Keratinocyte (primary cell): ENCODE results near the gene SHROOM3. TPM values are rescaled to one million over a fixed set of nuclear protein-coding genes. Genes with fewer than 3 reads are reported as not detected.
A peak's percentile ranks its signal among the peaks of the same experiment; 100 is the strongest.

ENCODE experiments used
- DNase-seq: peaks from one replicate; pipeline ENCODE4 v3.0.0-alpha.2; 2011; ENCODE audit warnings: low read depth, missing footprints, low spot score
- FAIRE-seq: peaks from 2 replicates; lab custom pipeline; 2011; peaks lifted over from hg19 to GRCh38; lab: Jason Lieb, UNC
- H2AFZ ChIP-seq: 2 replicates; pipeline ENCODE4 v1.6.0; 2012; ENCODE audit warnings: low read length, control low read depth, inconsistent platforms; ENCODE audit not compliant: control insufficient read depth
- H3K27ac ChIP-seq: 2 replicates; pipeline ENCODE4 v1.5.1; 2011; ENCODE audit warnings: low read length; ENCODE audit not compliant: control insufficient read depth, insufficient read depth
- H3K27me3 ChIP-seq: 3 replicates; pipeline ENCODE4 v1.6.0; 2011; ENCODE audit warnings: low read length; ENCODE audit not compliant: control insufficient read depth, insufficient read depth; ENCODE audit errors: extremely low read depth
- H3K36me3 ChIP-seq, 2 experiments: 2 replicates in 1 of 2; 3 replicates in 1 of 2; pipeline ENCODE4 v1.5.1; 2011; ENCODE audit warnings: low read length in 2 of 2, mild to moderate bottlenecking in 1 of 2; ENCODE audit not compliant: control insufficient read depth in 2 of 2, insufficient read depth in 2 of 2; ENCODE audit errors: extremely low read depth in 1 of 2
- H3K4me1 ChIP-seq: 3 replicates; pipeline ENCODE4 v1.5.1; 2011; ENCODE audit warnings: low read length; ENCODE audit not compliant: control insufficient read depth, insufficient read depth; ENCODE audit errors: extremely low read depth
- H3K4me2 ChIP-seq: 3 replicates; pipeline ENCODE4 v1.6.0; 2011; ENCODE audit warnings: low read depth, low read length; ENCODE audit not compliant: control insufficient read depth, insufficient read depth; ENCODE audit errors: extremely low read depth
- H3K4me3 ChIP-seq, 3 experiments: fragments of 200-600 bp in 1 of 3; sonication (generic) in 1 of 3; 2 replicates in 2 of 3; 3 replicates in 1 of 3; pipeline ENCODE4 v1.5.1; 2011 to 2016; ENCODE audit warnings: low read length in 3 of 3, mild to moderate bottlenecking in 3 of 3, control low read depth in 2 of 3, inconsistent platforms in 1 of 3, low read depth in 1 of 3, mixed read lengths in 1 of 3, mixed run types in 1 of 3, moderate library complexity in 1 of 3; ENCODE audit not compliant: control insufficient read depth in 2 of 3, insufficient read depth in 2 of 3; ENCODE audit errors: extremely low read depth in 1 of 3
- H3K79me2 ChIP-seq: 2 replicates; pipeline ENCODE4 v1.6.0; 2012; ENCODE audit warnings: low read length; ENCODE audit not compliant: control insufficient read depth, insufficient read depth
- H3K9ac ChIP-seq: 3 replicates; pipeline ENCODE4 v1.6.0; 2011; ENCODE audit warnings: low read length; ENCODE audit not compliant: control insufficient read depth, insufficient read depth; ENCODE audit errors: extremely low read depth
- H3K9me1 ChIP-seq: 3 replicates; pipeline ENCODE4 v1.6.0; 2011; ENCODE audit warnings: low read length; ENCODE audit not compliant: control insufficient read depth, insufficient read depth; ENCODE audit errors: extremely low read depth
- H3K9me3 ChIP-seq: 2 replicates; pipeline ENCODE4 v1.5.1; 2012; ENCODE audit warnings: low read depth, low read length; ENCODE audit not compliant: control insufficient read depth
- H4K20me1 ChIP-seq: 3 replicates; pipeline ENCODE4 v1.6.0; 2011; ENCODE audit warnings: low read length; ENCODE audit not compliant: control insufficient read depth, insufficient read depth; ENCODE audit errors: extremely low read depth
- EZH2 ChIP-seq: IDR thresholded peaks from one replicate; pipeline ENCODE4 v1.6.1; 2012; ENCODE audit warnings: inconsistent platforms, mild to moderate bottlenecking, low read length, moderate library complexity
- dilution Hi-C: fragments of 300-500 bp; cut with MboI; formaldehyde crosslinking; loops from one replicate; pipeline ENCODE4 v1.7.0; 2020; ENCODE audit warnings: low sequenced_read_pairs; ENCODE audit not compliant: extremely low pct_ligation_motif_present
- polyA plus RNA-seq, 5 experiments: library from polyadenylated mRNA; depleted of rRNA in 3 of 5; stranded (reverse) in 3 of 5; stranded (forward) in 1 of 5; unstranded in 1 of 5; fragments of >200 nt; gene quantifications; 1 replicate in 1 of 5; 2 replicates in 3 of 5; 3 replicates in 1 of 5; pipeline versions ENCODE4 v1.2.1 to v1.2.3, GENCODE V29; 2011 to 2012; ENCODE audit warnings: missing spikeins in 2 of 5, low read depth in 1 of 5, low replicate concordance in 1 of 5
- TF ChIP-seq, protein P1 (sequence below), 3 experiments: IDR thresholded peaks in 1 of 3; conservative IDR thresholded peaks in 1 of 3; optimal IDR thresholded peaks in 1 of 3; 2 replicates in 2 of 3; 3 replicates in 1 of 3; pipeline versions ENCODE3 to v1.5.1; 2011; ENCODE audit warnings: low read length in 3 of 3, mild to moderate bottlenecking in 3 of 3, moderate library complexity in 2 of 3, control low read depth in 1 of 3, inconsistent platforms in 1 of 3; ENCODE audit not compliant: insufficient read depth in 2 of 3; ENCODE audit errors: extremely low read depth in 1 of 3

The SHROOM3 gene
- polyA plus RNA-seq, 1 donor (not counting 4 experiments of a cell fraction or from before 2014, with no cell fraction given), result 4.9 TPM

DNA sequence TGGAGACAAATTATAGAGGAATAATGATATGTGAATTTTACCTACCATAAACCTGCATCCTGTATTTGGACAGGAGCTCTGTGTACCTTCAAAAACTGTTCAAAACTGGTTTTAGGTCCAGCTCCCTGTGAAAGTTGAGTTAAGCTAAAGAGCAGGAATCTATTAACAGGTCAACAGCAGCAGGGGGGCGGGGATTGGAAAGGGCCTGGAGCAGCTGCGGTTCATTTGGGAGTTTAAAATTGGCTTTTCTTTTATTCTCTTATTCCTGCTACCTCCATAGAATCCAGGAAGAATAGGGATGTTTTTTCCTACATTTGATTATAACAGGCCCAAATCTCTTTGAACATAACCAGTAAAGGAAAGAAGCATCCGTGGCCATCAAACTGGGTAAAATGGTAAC is 23.8 kb downstream of the SHROOM3 start:
- no peak overlapping the region for H3K9ac ChIP-seq
- TF ChIP-seq, protein P1, sequence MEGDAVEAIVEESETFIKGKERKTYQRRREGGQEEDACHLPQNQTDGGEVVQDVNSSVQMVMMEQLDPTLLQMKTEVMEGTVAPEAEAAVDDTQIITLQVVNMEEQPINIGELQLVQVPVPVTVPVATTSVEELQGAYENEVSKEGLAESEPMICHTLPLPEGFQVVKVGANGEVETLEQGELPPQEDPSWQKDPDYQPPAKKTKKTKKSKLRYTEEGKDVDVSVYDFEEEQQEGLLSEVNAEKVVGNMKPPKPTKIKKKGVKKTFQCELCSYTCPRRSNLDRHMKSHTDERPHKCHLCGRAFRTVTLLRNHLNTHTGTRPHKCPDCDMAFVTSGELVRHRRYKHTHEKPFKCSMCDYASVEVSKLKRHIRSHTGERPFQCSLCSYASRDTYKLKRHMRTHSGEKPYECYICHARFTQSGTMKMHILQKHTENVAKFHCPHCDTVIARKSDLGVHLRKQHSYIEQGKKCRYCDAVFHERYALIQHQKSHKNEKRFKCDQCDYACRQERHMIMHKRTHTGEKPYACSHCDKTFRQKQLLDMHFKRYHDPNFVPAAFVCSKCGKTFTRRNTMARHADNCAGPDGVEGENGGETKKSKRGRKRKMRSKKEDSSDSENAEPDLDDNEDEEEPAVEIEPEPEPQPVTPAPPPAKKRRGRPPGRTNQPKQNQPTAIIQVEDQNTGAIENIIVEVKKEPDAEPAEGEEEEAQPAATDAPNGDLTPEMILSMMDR (optimal IDR thresholded peaks at IDR 0.05 in 1 of 3, IDR thresholded peaks at IDR 0.05 in 1 of 3, conservative IDR thresholded peaks at IDR 0.05 in 1 of 3; ENCODE audit: extremely low read depth in 1 of 3, insufficient read depth in 2 of 3, low read length in 3 of 3), result no peak
- no peak overlapping the region for H3K27ac ChIP-seq
- no peaks in the 10 kb centered on the region for H3K36me3 ChIP-seq
- dilution Hi-C loops, result no loop called here
- H3K4me2 ChIP-seq, result no peak overlapping the region
- H3K4me3 ChIP-seq, result no peak overlapping the region
- H3K9me3 ChIP-seq, result no peaks in the 10 kb centered on the region
- no peaks in the 10 kb centered on the region for H3K27me3 ChIP-seq
- H2AFZ ChIP-seq, result no peak overlapping the region
- FAIRE-seq (no peak), DNase-seq (no peak)
- H3K4me1 ChIP-seq, result peaks cover 10% of the 10 kb centered on the region
- no peaks in the 10 kb centered on the region for H4K20me1 ChIP-seq
- H3K9me1 ChIP-seq, result no peaks in the 10 kb centered on the region
- H3K79me2 ChIP-seq, result no peaks in the 10 kb centered on the region

DNA sequence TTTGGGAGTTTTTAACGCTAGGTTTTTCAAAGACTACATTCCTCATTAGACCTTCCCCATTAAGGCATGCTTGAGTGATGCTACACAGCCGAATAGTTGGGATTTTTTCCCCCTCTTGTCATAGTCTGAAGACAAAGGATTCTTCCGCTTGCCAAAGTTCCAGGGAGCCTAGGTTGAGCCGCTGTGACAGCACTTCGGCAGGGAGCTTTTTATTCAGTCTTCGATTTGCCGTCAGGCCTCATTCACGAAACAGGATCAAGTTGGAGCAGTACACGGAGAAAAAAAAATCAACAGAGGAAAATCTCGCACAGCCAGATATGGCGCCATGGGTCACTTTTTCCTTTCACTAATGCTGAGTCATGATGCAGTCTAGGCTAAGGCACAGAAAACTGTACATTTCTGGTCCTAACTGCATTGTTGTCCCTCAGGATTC is 24.3 kb downstream of the SHROOM3 start:
- Histone ChIP-seq H2AFZ (no peak overlapping the region), H3K4me2 (peak overlapping the region; percentile 45), H3K9me3 (no peaks in the 10 kb centered on the region), H3K27me3 (no peaks in the 10 kb centered on the region), H3K79me2 (no peaks in the 10 kb centered on the region), H3K4me3 (no peak overlapping the region), H3K9ac (no peak overlapping the region), H4K20me1 (no peaks in the 10 kb centered on the region), H3K36me3 (no peaks in the 10 kb centered on the region), H3K4me1 (peaks cover 10% of the 10 kb centered on the region), H3K27ac (peak overlapping the region; percentile 19), H3K9me1 (no peaks in the 10 kb centered on the region)
- dilution Hi-C loops, result no loop called here
- no peak for DNase-seq
- TF ChIP-seq EZH2, result no peak
- TF ChIP-seq, protein P1 (optimal IDR thresholded peaks at IDR 0.05 in 1 of 3, IDR thresholded peaks at IDR 0.05 in 1 of 3, conservative IDR thresholded peaks at IDR 0.05 in 1 of 3; ENCODE audit: extremely low read depth in 1 of 3, insufficient read depth in 2 of 3, low read length in 3 of 3), result no peak
- no peak for FAIRE-seq
